Mucosa of gallbladder (tissue), 1 donor: Measurements from ENCODE around the gene ZNF615. TPM values are rescaled to one million over a fixed set of nuclear protein-coding genes. Genes with fewer than 3 reads are reported as not detected.
"Not testable (repeated sequence)": the region's sequence is repeated elsewhere in the genome, so short reads cannot be mapped to it uniquely, and the experiment has no call there.

ENCODE experiments used
- DNase-seq: peaks from one replicate; pipeline ENCODE4 v3.0.0-alpha.2; 2020; ENCODE audit warnings: low spot score
- total RNA-seq: library from RNA; stranded (reverse); gene quantifications from one replicate; pipeline ENCODE4 v1.2.1, GENCODE V29; 2021
- donor health status: DM: no; HTN: no; CAD: no.

The ZNF615 gene
- total RNA-seq, 1 donor from 2014 or later: 12.2 TPM

- no peak for DNase-seq
Observed at GRCh38 chr19:51980116-51980736, 27.8 kb downstream of the ZNF615 start.

- DNase-seq: no peak
Observed at GRCh38 chr19:51978882-51979281, 29.1 kb downstream of the ZNF615 start.

DNA sequence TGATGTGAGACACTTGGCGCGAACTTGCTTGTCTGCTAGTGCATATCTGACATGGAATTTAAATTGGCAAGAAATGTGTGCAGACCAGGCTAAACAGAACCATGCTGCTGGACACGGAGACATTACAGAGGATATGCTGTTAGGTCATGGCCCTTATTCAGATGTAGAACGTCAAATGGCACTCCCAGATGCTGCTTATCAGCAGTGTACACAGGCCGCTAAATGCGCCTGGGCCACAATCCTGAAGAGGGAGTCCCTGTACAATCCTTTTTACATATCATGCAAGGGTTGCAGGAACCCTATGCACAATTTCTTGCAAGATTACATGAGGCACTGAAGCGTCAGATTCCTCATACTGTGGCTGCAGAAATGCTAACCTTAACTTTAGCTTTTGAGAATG lies 30.7 kb downstream of the ZNF615 start:
- no peak for DNase-seq

- no peak for DNase-seq
Observed at GRCh38 chr19:51976852-51977251, 31.2 kb downstream of the ZNF615 start.

DNA sequence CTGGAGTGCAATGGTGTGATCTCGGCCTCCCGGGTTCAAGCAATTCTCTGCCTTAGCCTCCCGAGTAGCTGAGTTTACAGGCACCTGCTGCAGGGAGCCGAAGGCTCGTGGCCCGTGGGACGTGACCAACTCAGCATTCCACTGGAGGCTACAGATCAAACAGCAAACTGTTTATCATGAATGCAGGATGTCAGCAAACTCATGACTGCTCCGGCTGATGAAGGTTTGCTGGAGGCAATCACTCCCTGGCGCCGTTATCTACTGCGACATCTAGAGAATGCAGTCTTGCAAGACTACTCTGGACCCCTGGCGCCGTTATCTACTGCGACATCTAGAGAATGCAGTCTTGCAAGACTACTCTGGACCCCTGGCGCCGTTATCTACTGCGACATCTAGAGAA lies 32.2 kb downstream of the ZNF615 start:
- DNase-seq: not testable (repeated sequence)

- no peak for DNase-seq
Observed at GRCh38 chr19:51971624-51972023, 36.4 kb downstream of the ZNF615 start.

DNA sequence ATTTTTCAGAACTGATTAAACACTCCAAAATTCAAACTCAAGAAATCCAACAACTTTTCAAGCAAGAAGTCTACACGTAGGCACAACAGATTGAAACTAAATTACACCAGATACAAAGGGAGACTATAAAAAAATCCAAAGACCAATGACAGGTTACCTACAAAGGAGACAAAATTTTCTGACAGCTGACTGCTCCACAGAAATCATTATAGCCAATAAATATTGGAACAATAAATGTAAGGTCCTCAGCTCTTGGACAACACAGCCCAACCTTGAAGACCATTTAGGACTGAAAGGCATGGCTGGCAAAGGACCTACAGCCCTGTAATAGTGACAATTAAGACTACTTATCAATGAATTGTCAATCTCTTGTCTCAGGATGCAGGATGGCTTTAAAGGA lies 37.3 kb downstream of the ZNF615 start:
- DNase-seq: no peak

DNA sequence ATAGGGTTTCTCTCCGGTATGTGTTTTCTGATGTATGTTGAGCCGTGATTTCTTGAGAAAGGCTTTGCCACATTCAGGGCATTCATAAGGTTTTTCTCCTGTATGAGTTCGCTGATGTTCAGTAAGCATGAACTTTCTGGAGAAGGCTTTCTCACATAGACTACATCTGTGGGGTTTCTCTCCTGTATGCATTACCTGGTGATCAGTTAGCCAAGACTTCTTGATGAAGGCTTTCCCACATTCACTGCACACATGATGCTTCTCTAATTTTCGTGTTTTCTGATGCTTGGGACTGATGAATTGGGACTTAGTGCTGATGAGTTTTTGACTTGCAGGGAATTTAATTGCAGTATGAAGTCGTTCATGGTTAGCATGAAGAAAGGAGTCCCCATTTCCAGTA lies 42.4 kb downstream of the ZNF615 start:
- DNase-seq: no peak

DNA sequence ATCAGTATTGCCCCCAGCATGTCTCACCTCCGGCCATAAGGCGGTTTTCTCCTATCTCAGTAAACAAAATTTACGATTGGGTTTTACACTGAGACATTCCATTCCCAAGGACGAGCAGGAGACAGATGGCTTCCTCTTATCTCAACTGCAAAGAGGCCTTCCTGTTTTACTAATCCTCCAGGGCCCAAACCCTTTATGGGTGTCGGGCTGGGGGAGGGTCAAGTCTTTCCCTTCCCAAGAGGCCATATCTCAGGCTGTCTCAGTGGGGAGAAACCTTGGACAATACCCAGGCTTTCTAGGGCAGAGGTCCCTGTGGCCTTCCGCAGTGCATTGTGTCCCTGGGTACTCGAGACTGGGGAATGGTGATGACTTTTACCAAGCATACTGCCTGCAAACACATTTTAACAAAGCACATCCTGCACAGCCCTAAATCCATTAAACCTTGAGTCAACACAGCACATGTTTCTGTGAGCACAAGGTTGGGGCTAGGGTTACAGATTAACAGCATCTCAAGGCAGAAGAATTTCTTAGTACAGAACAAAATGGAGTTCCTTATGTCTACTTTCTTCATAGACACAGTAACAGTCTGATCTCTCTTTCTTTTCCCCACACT lies 47.3 kb downstream of the ZNF615 start:
- not testable (repeated sequence) for DNase-seq

GRCh38 chr19:51959791-51960190 lies 48.2 kb downstream of the ZNF615 start:
- DNase-seq: no peak

DNA sequence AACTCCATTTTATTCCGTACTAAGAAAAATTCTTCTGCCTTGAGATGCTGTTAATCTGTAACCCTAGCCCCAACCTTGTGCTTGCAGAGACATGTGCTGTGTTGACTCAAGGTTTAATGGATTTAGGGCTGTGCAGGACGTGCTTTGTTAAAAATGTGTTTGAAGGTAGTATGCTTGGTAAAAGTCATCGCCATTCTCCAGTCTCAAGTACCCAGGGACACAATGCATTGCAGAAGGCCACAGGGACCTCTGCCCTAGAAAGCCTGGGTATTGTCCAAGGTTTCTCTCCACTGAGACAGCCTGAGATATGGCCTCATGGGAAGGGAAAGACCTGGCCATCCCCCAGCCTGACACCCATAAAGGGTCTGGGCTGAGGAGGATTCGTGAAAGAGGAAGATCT lies 50.2 kb downstream of the ZNF615 start:
- DNase-seq: not testable (repeated sequence)

DNA sequence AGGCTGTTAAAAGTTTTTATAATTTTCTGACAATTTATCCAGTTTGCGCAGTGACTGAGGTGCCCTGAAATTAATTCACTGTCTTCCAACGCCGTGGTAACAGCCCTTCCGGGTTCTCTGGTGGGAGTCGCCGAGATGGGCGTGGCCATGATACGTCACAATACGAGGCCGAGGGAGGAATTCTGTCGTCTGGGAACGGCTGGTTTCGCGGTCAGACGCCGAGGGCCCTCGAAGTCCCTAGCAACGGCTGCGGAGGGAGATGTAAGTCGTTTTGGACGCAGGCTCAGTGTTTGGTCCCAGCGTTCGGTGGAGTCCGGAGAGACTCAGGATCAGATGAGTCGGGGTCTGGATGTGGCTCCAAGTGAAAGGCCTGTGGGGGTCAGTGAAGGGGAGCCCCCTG lies 59.0 kb downstream of the ZNF615 start:
- no peak for DNase-seq

DNA sequence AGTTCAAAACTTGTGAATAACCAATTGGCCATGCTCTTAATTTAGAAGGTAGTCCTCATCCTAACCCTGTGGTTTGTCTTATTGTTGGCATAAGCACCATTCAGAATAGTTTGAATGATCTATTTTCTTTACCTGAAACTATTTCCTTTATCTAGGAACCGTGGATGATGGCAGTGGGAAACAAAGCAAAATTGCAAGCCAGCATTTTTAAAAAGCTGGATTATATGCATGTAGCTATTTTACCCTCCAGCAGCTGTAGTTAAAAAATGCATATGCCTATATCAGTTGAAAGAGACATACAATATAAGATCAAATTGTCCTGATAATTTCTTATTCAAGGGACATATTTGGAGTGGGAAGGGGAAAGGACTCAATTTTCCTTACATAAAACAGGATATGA lies 61.4 kb downstream of the ZNF615 start:
- no peak for DNase-seq

DNA sequence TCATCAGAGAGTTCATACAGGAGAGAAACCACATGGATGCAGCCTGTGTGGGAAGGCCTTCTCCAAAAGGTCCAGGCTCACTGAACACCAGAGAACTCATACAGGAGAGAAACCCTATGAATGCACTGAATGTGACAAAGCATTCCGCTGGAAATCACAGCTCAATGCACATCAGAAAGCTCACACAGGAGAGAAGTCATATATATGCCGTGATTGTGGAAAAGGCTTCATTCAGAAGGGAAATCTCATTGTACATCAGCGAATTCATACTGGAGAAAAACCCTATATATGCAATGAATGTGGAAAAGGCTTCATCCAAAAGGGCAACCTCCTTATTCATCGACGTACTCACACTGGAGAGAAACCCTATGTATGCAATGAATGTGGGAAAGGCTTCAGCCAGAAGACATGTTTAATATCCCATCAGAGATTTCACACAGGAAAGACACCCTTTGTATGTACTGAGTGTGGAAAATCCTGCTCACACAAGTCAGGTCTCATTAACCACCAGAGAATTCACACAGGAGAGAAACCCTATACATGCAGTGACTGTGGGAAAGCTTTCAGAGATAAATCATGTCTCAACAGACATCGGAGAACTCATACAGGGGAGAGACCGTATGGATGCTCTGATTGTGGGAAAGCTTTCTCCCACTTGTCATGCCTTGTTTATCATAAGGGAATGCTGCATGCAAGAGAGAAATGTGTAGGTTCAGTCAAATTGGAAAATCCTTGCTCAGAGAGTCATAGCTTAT lies 63.0 kb downstream of the ZNF615 start:
- DNase-seq: no peak

Other genes starting within 250 kb of the ZNF615 start
- not detected for gene FPR2, start 247.0 kb downstream of the ZNF615 start, total RNA-seq
- 7.0 TPM for gene FPR3, start 213.1 kb downstream of the ZNF615 start, total RNA-seq
- 16.8 TPM for gene ZNF577, start 120.3 kb downstream of the ZNF615 start, total RNA-seq
- 13.9 TPM for gene ZNF649, start 103.2 kb downstream of the ZNF615 start, total RNA-seq
- 7.9 TPM for gene ZNF613, start 80.7 kb downstream of the ZNF615 start, total RNA-seq
- 12.8 TPM for gene ZNF350, start 21.4 kb downstream of the ZNF615 start, total RNA-seq
- 8.7 TPM for gene ZNF614, start 20.2 kb upstream of the ZNF615 start, total RNA-seq
- 15.1 TPM for gene ZNF432, start 40.6 kb upstream of the ZNF615 start, total RNA-seq
- 25.5 TPM for gene ZNF841, start 87.6 kb upstream of the ZNF615 start, total RNA-seq
- gene ZNF616, start 131.7 kb upstream of the ZNF615 start, total RNA-seq: 13.4 TPM
- gene ZNF836, start 163.4 kb upstream of the ZNF615 start, total RNA-seq: 16.7 TPM
- gene PPP2R1A, start 181.8 kb upstream of the ZNF615 start, total RNA-seq: 286 TPM